ENCODE measurements around the gene GTF3C4.

- TF ChIP-seq CTCF (IDR thresholded peaks at IDR 0.05) (no peak), POLR2A (IDR thresholded peaks at IDR 0.05) (no peak)
Measured at GRCh38 chr9:132683873-132684272, 13.6 kb downstream of the GTF3C4 start.

Data from right lobe of liver (tissue), 4 donors.